H1 (cell line): ENCODE results near the gene CACNA1A. TPM values are rescaled to one million over a fixed set of nuclear protein-coding genes. Genes with fewer than 3 reads are reported as not detected.

Experiments used
- CTCF ChIA-PET: fragments of 300-600 bp; sonication (Branson Sonifier 250); formaldehyde crosslinking; loops from one replicate; lab custom pipeline; 2021; ENCODE audit not compliant: partially characterized antibody; lab: Charles Lee
- POLR2A ChIA-PET: fragments of 300-600 bp; sonication (Branson Sonifier 250); formaldehyde crosslinking; loops from one replicate; lab custom pipeline; 2021; ENCODE audit warnings: inconsistent platforms; ENCODE audit not compliant: partially characterized antibody; lab: Charles Lee
- DNase-seq, 2 experiments: peaks; one replicate each; pipeline versions ENCODE4 v3.0.0 to v3.0.0-alpha.2; 2010 to 2022; ENCODE audit warnings: low spot score in 2 of 2, low read depth in 1 of 2, mixed read lengths in 1 of 2
- FAIRE-seq: peaks from 2 replicates; lab custom pipeline; 2011; peaks lifted over from hg19 to GRCh38; lab: Jason Lieb, UNC
- H2AFZ ChIP-seq: 2 replicates; pipeline ENCODE4 v1.8.1; 2012; ENCODE audit warnings: low read length, inconsistent platforms
- H2AK5ac ChIP-seq: 2 replicates; pipeline ENCODE4 v1.6.1; 2013; ENCODE audit warnings: low read depth, low read length
- H2BK120ac ChIP-seq: replicated peaks from 2 replicates; pipeline ENCODE3; 2013; ENCODE audit warnings: low read depth, low read length, inconsistent platforms
- H2BK12ac ChIP-seq: 2 replicates; pipeline ENCODE4 v1.6.1; 2013; ENCODE audit warnings: low read depth, low read length
- H2BK15ac ChIP-seq: 2 replicates; pipeline ENCODE4 v1.6.1; 2013; ENCODE audit warnings: low read length
- H2BK20ac ChIP-seq: 2 replicates; pipeline ENCODE4 v1.6.1; 2013; ENCODE audit warnings: low read length
- H2BK5ac ChIP-seq: 2 replicates; pipeline ENCODE4 v1.6.1; 2013; ENCODE audit warnings: low read depth, low read length
- H3K14ac ChIP-seq: 2 replicates; pipeline ENCODE4 v1.6.1; 2013; ENCODE audit warnings: inconsistent platforms; ENCODE audit not compliant: insufficient read length
- H3K18ac ChIP-seq: 2 replicates; pipeline ENCODE4 v1.6.1; 2013; ENCODE audit warnings: low read length; ENCODE audit errors: extremely low read depth
- H3K23ac ChIP-seq: 2 replicates; pipeline ENCODE4 v1.6.1; 2013; ENCODE audit warnings: inconsistent platforms; ENCODE audit not compliant: insufficient read length
- H3K23me2 ChIP-seq: 2 replicates; pipeline ENCODE4 v1.6.1; 2013; ENCODE audit warnings: low read depth, low read length
- H3K27ac ChIP-seq: 2 replicates; pipeline ENCODE4 v1.6.1; 2011; ENCODE audit warnings: low read depth, low read length, inconsistent platforms
- H3K27me3 ChIP-seq, 4 experiments: replicated peaks in 1 of 4; 1 replicate in 1 of 4; 2 replicates in 3 of 4; pipeline versions ENCODE4 v1.6.1 to v1.8.1; 2011 to 2013; ENCODE audit warnings: low read length in 3 of 4, mild to moderate bottlenecking in 3 of 4, inconsistent platforms in 2 of 4, mixed read lengths in 2 of 4, moderate library complexity in 1 of 4; ENCODE audit not compliant: control insufficient read depth in 3 of 4, insufficient read depth in 3 of 4; ENCODE audit errors: extremely low read depth in 1 of 4
- H3K36me3 ChIP-seq, 4 experiments: 2 replicates each; pipeline versions ENCODE4 v1.6.1 to v1.8.1; 2011 to 2013; ENCODE audit warnings: mild to moderate bottlenecking in 4 of 4, low read length in 3 of 4, moderate library complexity in 2 of 4, control low read depth in 1 of 4, inconsistent platforms in 1 of 4; ENCODE audit not compliant: insufficient read depth in 4 of 4, control insufficient read depth in 2 of 4
- H3K4ac ChIP-seq: replicated peaks from 2 replicates; pipeline ENCODE3; 2013; ENCODE audit warnings: low read length, low read depth, mixed read lengths, inconsistent platforms; ENCODE audit not compliant: insufficient read length
- H3K4me1 ChIP-seq, 4 experiments: replicated peaks in 1 of 4; 1 replicate in 1 of 4; 2 replicates in 3 of 4; pipeline versions ENCODE4 v1.6.1 to v1.8.1; 2011 to 2013; ENCODE audit warnings: low read length in 3 of 4, inconsistent platforms in 2 of 4, mixed read lengths in 1 of 4; ENCODE audit not compliant: insufficient read depth in 4 of 4, control insufficient read depth in 3 of 4
- H3K4me2 ChIP-seq, 2 experiments: 2 replicates each; pipeline versions ENCODE4 v1.6.1 to v1.8.1; 2011 to 2013; ENCODE audit warnings: low read depth in 2 of 2, low read length in 2 of 2, control low read depth in 1 of 2, inconsistent platforms in 1 of 2, mild to moderate bottlenecking in 1 of 2; ENCODE audit not compliant: insufficient read depth in 1 of 2
- H3K4me3 ChIP-seq, 4 experiments: fragments of 200-600, 300-600 bp in 1 of 4; sonication (generic), shearing (Covaris generic), sonication (Bioruptor Twin) in 1 of 4; 2 replicates each; pipeline versions ENCODE4 v1.5.1 to v1.8.1; 2011 to 2016; ENCODE audit warnings: low read length in 4 of 4, low read depth in 3 of 4, control low read depth in 2 of 4, inconsistent platforms in 2 of 4, mild to moderate bottlenecking in 2 of 4, mixed read lengths in 1 of 4, moderate library complexity in 1 of 4; ENCODE audit not compliant: insufficient read depth in 2 of 4; ENCODE audit errors: extremely low read depth in 1 of 4
- H3K56ac ChIP-seq: replicated peaks from 2 replicates; pipeline ENCODE3; 2013; ENCODE audit warnings: low read depth, mild to moderate bottlenecking, mixed read lengths, low read length, inconsistent platforms; ENCODE audit not compliant: insufficient read length
- H3K79me1 ChIP-seq: 2 replicates; pipeline ENCODE4 v1.6.1; 2013; ENCODE audit warnings: low read depth, low read length, control low read depth
- H3K79me2 ChIP-seq, 2 experiments: 2 replicates each; pipeline versions ENCODE4 v1.6.1 to v1.8.1; 2012 to 2013; ENCODE audit warnings: low read length in 2 of 2, mild to moderate bottlenecking in 2 of 2, inconsistent platforms in 1 of 2; ENCODE audit not compliant: insufficient read depth in 2 of 2, control insufficient read depth in 1 of 2
- H3K9ac ChIP-seq, 4 experiments: replicated peaks in 1 of 4; 1 replicate in 1 of 4; 2 replicates in 3 of 4; pipeline versions ENCODE4 v1.6.1 to v1.8.1; 2011 to 2013; ENCODE audit warnings: low read depth in 3 of 4, low read length in 3 of 4, control low read depth in 2 of 4, mild to moderate bottlenecking in 2 of 4, moderate library complexity in 2 of 4, inconsistent platforms in 1 of 4; ENCODE audit errors: extremely low read depth in 1 of 4
- H3K9me3 ChIP-seq, 2 experiments: 2 replicates each; pipeline versions ENCODE4 v1.6.1 to v1.8.1; 2012 to 2013; ENCODE audit warnings: mild to moderate bottlenecking in 2 of 2, moderate library complexity in 2 of 2, control low read depth in 1 of 2, inconsistent platforms in 1 of 2, low read depth in 1 of 2, low read length in 1 of 2, mixed read lengths in 1 of 2; ENCODE audit not compliant: insufficient read depth in 2 of 2
- H4K20me1 ChIP-seq, 2 experiments: replicated peaks in 1 of 2; 2 replicates each; pipeline versions ENCODE3 to v1.8.1; 2011 to 2013; ENCODE audit warnings: inconsistent platforms in 2 of 2, low read length in 2 of 2, mild to moderate bottlenecking in 1 of 2; ENCODE audit not compliant: insufficient read depth in 2 of 2, control insufficient read depth in 1 of 2
- H4K5ac ChIP-seq: 2 replicates; pipeline ENCODE4 v1.6.1; 2013; ENCODE audit warnings: low read length, low read depth, mixed read lengths, inconsistent platforms; ENCODE audit not compliant: insufficient read length
- H4K8ac ChIP-seq: 2 replicates; pipeline ENCODE4 v1.8.0; 2013; ENCODE audit warnings: mild to moderate bottlenecking, moderate library complexity, low read length, inconsistent platforms; ENCODE audit not compliant: insufficient read depth; ENCODE audit errors: extremely low read depth
- H4K91ac ChIP-seq: replicated peaks from 2 replicates; pipeline ENCODE3; 2013; ENCODE audit warnings: low read length, mixed read lengths, inconsistent platforms; ENCODE audit not compliant: insufficient read length
- ATF3 ChIP-seq: IDR thresholded peaks from 2 replicates; pipeline ENCODE4 v1.6.1; 2011; ENCODE audit warnings: low read depth, mild to moderate bottlenecking, low read length; ENCODE audit not compliant: insufficient read depth
- BACH1 ChIP-seq: IDR thresholded peaks from 2 replicates; pipeline ENCODE4 v1.6.1; 2012; ENCODE audit warnings: low read length, improper control_type of control experiment
- CTCF ChIP-seq, 3 experiments: IDR thresholded peaks; 1 replicate in 2 of 3; 2 replicates in 1 of 3; pipeline versions ENCODE4 v1.5.1 to v1.6.1; 2011; ENCODE audit warnings: low read length in 3 of 3, mild to moderate bottlenecking in 3 of 3, inconsistent platforms in 2 of 3, low read depth in 1 of 3, moderate library complexity in 1 of 3; ENCODE audit not compliant: insufficient read depth in 1 of 3; ENCODE audit errors: control extremely low read depth in 1 of 3
- EGR1 ChIP-seq: IDR thresholded peaks from 2 replicates; pipeline ENCODE4 v1.6.1; 2011; ENCODE audit warnings: low read depth, low read length, borderline replicate concordance
- HDAC2 ChIP-seq, 2 experiments: fragments of 300-600 bp in 1 of 2; sonication (generic) in 1 of 2; IDR thresholded peaks; 2 replicates each; pipeline ENCODE4 v1.6.1; 2011 to 2012; ENCODE audit warnings: low read depth in 2 of 2, low read length in 2 of 2, mild to moderate bottlenecking in 2 of 2, moderate library complexity in 2 of 2, borderline replicate concordance in 1 of 2, inconsistent platforms in 1 of 2
- KDM1A ChIP-seq: fragments of 200-600, 300-600 bp; sonication (generic); IDR thresholded peaks from 2 replicates; pipeline ENCODE4 v1.7.1; 2016; ENCODE audit warnings: mild to moderate bottlenecking, low read length, borderline replicate concordance
- RBBP5 ChIP-seq: IDR thresholded peaks from 2 replicates; pipeline ENCODE4 v1.7.1; 2012; ENCODE audit warnings: low read depth, mild to moderate bottlenecking, inconsistent platforms, low read length, moderate library complexity, borderline replicate concordance
- RXRA ChIP-seq: IDR thresholded peaks from 2 replicates; pipeline ENCODE4 v1.6.1; 2011; ENCODE audit warnings: low read depth, mild to moderate bottlenecking, low read length, moderate library complexity; ENCODE audit not compliant: insufficient read depth
- SP4 ChIP-seq: IDR thresholded peaks from 2 replicates; pipeline ENCODE4 v1.6.1; 2012; ENCODE audit warnings: low read length, inconsistent platforms
- SUZ12 ChIP-seq: fragments of 200-600 bp; sonication (generic); IDR thresholded peaks from 2 replicates; pipeline ENCODE4 v1.6.1; 2012; ENCODE audit warnings: mild to moderate bottlenecking, inconsistent platforms, low read length, moderate library complexity, mixed read lengths
- WGBS, 2 experiments: shearing (Covaris generic) in 1 of 2; methylation state at CpG; one replicate each; pipeline versions ENCODE4 v1.1.6 to v1.1.7; 2013 to 2015; ENCODE audit warnings: low lambda C conversion rate in 2 of 2, mixed read lengths in 2 of 2, inconsistent platforms in 1 of 2, low coverage in 1 of 2, missing lambda C conversion rate in 1 of 2; ENCODE audit not compliant: insufficient replicate concordance in 2 of 2, insufficient coverage in 1 of 2, insufficient read length in 1 of 2; ENCODE audit errors: extremely low coverage in 1 of 2, missing lambda C conversion rate in 1 of 2; 5-methylcytosine and 5-hydroxymethylcytosine counted together
- polyA plus RNA-seq, 7 experiments: library from polyadenylated mRNA; depleted of rRNA in 3 of 7; stranded (reverse) in 5 of 7; unstranded in 2 of 7; fragments of >200 nt in 5 of 7; fragments of 200-250 nt in 2 of 7; gene quantifications; 1 replicate in 5 of 7; 2 replicates in 1 of 7; 4 replicates in 1 of 7; pipeline versions ENCODE4 v1.2.1 to v1.2.3, GENCODE V29; 2011 to 2013; ENCODE audit warnings: missing spikeins in 2 of 7, mixed read lengths in 2 of 7
- total RNA-seq: library from RNA; stranded (reverse); fragmentation: NEBNext Ultra II Directional; extraction: Animal tissue kit (Norgen Biotek cat#: 25700); gene quantifications from 2 replicates; pipeline ENCODE4 v1.2.1, GENCODE V29; 2021

CACNA1A gene
- total and polyA plus RNA-seq, 2 of the 8 experiments (the other 6 are each of a cell fraction or from before 2014, with no cell fraction given) = 10.7 to 25.3 TPM

GRCh38 chr19:13318190-13318589 lies 188.1 kb downstream of the CACNA1A start:
- Histone ChIP-seq H3K9me3 (peaks cover 6 to 11% of the 10 kb centered on the region in 2 experiments; a peak in 2 of 4 replicates), H3K4me3 (no peak overlapping the region), H4K20me1 (no peaks in the 10 kb centered on the region), H2BK15ac (no peak overlapping the region), H3K9ac (no peak overlapping the region), H3K36me3 (peaks cover 0 to 26% (median 12%) of the 10 kb centered on the region in 4 experiments; a peak in 5 of 8 replicates), H2BK12ac (no peak overlapping the region), H3K23me2 (no peaks in the 10 kb centered on the region), H3K27me3 (no peaks in the 10 kb centered on the region), H3K79me1 (no peaks in the 10 kb centered on the region), H2BK120ac (no peak overlapping the region), H4K5ac (no peak overlapping the region), H3K23ac (no peak overlapping the region), H3K56ac (no peak overlapping the region), H2BK5ac (no peak overlapping the region), H3K14ac (no peak overlapping the region), H3K4me2 (no peak overlapping the region), H3K18ac (no peak overlapping the region), H3K4me1 (peaks cover 0 to 4% (median 0%) of the 10 kb centered on the region in 4 experiments; a peak in 2 of 7 replicates), H4K91ac (no peak overlapping the region), H3K27ac (no peak overlapping the region), H2BK20ac (no peak overlapping the region), H2AFZ (no peak overlapping the region), H3K4ac (no peak overlapping the region), H3K79me2 (no peaks in the 10 kb centered on the region), H2AK5ac (no peak overlapping the region), H4K8ac (no peak overlapping the region)
- DNase-seq (no peak), FAIRE-seq (no peak)
- WGBS, 2 experiments = 83% methylated on average over 4 of the region's 4 CpGs; no CpG with 5 or more reads in 1 of the 2 experiments
- ChIA-PET CTCF (interaction anchor here (1.2 kb wide), 1 partner anchor 9 kb away, joined by 3 read pairs; no protein-coding TSS in a partner anchor), POLR2A (interaction anchor here (0.7 kb wide), 1 partner anchor 9 kb away, joined by 5 read pairs; no protein-coding TSS in a partner anchor)
- TF ChIP-seq CTCF (IDR thresholded peaks at IDR 0.05; ENCODE audit: control extremely low read depth in 1 of 3, insufficient read depth in 1 of 3, low read depth in 1 of 3, low read length in 3 of 3) = no peak
- no peak for TF ChIP-seq BACH1
- no peak for TF ChIP-seq RXRA
- TF ChIP-seq SUZ12 = no peak
- TF ChIP-seq SP4 = no peak
- TF ChIP-seq HDAC2 (IDR thresholded peaks at IDR 0.05; ENCODE audit: borderline replicate concordance in 1 of 2, low read depth in 2 of 2, low read length in 2 of 2) = no peak
- no peak for TF ChIP-seq ATF3
- no peak for TF ChIP-seq RBBP5
- no peak for TF ChIP-seq EGR1
- no peak for TF ChIP-seq KDM1A
